Measurements from ENCODE around the gene NLRC5.

NLRC5 gene

DNA sequence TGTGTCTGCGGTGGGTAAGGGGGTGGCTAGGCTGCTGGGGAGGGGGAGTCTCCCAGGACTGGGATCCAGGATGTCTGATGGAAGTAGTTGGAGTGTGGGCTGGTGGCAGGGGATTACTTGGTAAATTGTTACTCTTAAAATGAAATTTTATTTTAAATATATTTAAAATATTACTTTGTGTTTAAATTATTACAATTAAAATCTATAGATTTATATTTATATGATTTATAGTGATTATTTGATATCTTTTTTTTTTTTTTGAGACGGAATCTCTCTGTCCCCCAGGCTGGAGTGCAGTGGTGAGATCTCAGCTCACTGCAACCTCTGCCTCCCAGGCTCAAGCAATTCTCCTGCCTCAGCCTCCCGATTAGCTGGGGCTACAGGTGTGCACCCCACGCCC is 121.6 kb downstream of the NLRC5 start:
- no peak overlapping the region for H3K27ac Mint-ChIP-seq
- H3K36me3 Mint-ChIP-seq (ENCODE audit: low read depth): no peaks in the 10 kb centered on the region
- no peaks in the 10 kb centered on the region for H3K9me3 Mint-ChIP-seq
- peaks cover 13% of the 10 kb centered on the region for H3K4me1 Mint-ChIP-seq
- H3K27me3 Mint-ChIP-seq (ENCODE audit: low read depth): peaks cover 8% of the 10 kb centered on the region
- TF ChIP-seq, protein P1, sequence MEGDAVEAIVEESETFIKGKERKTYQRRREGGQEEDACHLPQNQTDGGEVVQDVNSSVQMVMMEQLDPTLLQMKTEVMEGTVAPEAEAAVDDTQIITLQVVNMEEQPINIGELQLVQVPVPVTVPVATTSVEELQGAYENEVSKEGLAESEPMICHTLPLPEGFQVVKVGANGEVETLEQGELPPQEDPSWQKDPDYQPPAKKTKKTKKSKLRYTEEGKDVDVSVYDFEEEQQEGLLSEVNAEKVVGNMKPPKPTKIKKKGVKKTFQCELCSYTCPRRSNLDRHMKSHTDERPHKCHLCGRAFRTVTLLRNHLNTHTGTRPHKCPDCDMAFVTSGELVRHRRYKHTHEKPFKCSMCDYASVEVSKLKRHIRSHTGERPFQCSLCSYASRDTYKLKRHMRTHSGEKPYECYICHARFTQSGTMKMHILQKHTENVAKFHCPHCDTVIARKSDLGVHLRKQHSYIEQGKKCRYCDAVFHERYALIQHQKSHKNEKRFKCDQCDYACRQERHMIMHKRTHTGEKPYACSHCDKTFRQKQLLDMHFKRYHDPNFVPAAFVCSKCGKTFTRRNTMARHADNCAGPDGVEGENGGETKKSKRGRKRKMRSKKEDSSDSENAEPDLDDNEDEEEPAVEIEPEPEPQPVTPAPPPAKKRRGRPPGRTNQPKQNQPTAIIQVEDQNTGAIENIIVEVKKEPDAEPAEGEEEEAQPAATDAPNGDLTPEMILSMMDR (IDR thresholded peaks at IDR 0.05; ENCODE audit: unreplicated experiment in 3 of 3): no peak
- no peak overlapping the region for H3K4me3 Mint-ChIP-seq

DNA sequence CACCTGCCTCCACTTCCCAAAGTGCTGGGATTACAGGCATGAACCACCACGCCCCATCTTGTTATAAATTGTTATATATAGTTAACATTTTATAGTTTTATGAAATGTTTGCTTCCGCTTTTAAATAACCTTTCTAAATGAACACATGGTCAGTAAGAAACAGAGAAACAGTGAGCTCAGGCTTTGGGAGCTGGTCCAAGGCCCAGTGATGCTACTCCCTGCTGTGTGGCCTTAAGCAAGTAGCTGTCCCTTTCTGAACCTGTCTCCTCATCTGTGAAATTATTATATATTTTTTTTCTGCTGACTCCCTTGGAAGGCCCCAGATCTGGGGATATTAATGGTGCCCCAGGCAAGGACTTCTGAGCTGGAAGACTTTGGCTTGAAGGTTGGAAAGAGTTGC is 122.1 kb downstream of the NLRC5 start:
- H3K36me3 Mint-ChIP-seq (ENCODE audit: low read depth): no peaks in the 10 kb centered on the region
- peaks cover 12% of the 10 kb centered on the region for H3K27me3 Mint-ChIP-seq (ENCODE audit: low read depth)
- H3K4me1 Mint-ChIP-seq: peaks cover 17% of the 10 kb centered on the region
- H3K4me3 Mint-ChIP-seq: no peak overlapping the region
- TF ChIP-seq, protein P1 (IDR thresholded peaks at IDR 0.05; ENCODE audit: unreplicated experiment in 3 of 3): no peak
- no peak overlapping the region for H3K27ac Mint-ChIP-seq
- H3K9me3 Mint-ChIP-seq: no peaks in the 10 kb centered on the region

GRCh38 chr16:57112403-57113041 is 123.2 kb downstream of the NLRC5 start:
- Mint-ChIP-seq H3K27ac (peak overlapping the region in 2 of 3 experiments; percentile 39 to 58), H3K36me3 (ENCODE audit: low read depth) (no peaks in the 10 kb centered on the region), H3K4me3 (no peak overlapping the region), H3K9me3 (no peaks in the 10 kb centered on the region), H3K4me1 (peaks cover 15% of the 10 kb centered on the region), H3K27me3 (ENCODE audit: low read depth) (peaks cover 10% of the 10 kb centered on the region)
- TF ChIP-seq, protein P1 (IDR thresholded peaks at IDR 0.05; ENCODE audit: unreplicated experiment in 3 of 3): no peak

DNA sequence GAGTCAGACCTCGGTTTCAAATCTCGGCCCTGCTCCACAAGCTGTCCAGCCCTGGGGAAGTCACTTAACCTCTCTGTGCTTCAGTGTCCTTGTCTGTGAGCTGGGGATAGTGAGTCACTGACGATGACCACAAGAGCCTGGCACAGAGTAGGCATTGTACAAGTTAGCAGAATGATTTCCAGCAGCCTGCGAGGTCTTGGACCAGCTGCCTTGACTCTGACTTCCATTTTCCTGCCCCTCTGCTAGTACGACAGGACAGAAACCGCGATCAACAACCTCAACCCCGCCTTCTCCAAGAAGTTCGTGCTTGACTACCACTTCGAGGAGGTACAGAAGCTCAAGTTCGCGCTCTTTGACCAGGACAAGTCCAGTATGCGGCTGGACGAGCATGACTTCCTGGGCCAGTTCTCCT is 123.7 kb downstream of the NLRC5 start:
- peak overlapping the region in 2 of 3 experiments; percentile 39 to 58 for H3K27ac Mint-ChIP-seq
- no peak overlapping the region for H3K4me3 Mint-ChIP-seq
- H3K4me1 Mint-ChIP-seq: peaks cover 12% of the 10 kb centered on the region
- no peaks in the 10 kb centered on the region for H3K9me3 Mint-ChIP-seq
- peaks cover 12% of the 10 kb centered on the region for H3K27me3 Mint-ChIP-seq (ENCODE audit: low read depth)
- TF ChIP-seq, protein P1 (IDR thresholded peaks at IDR 0.05; ENCODE audit: unreplicated experiment in 3 of 3): no peak
- peaks cover 4% of the 10 kb centered on the region for H3K36me3 Mint-ChIP-seq (ENCODE audit: low read depth)

DNA sequence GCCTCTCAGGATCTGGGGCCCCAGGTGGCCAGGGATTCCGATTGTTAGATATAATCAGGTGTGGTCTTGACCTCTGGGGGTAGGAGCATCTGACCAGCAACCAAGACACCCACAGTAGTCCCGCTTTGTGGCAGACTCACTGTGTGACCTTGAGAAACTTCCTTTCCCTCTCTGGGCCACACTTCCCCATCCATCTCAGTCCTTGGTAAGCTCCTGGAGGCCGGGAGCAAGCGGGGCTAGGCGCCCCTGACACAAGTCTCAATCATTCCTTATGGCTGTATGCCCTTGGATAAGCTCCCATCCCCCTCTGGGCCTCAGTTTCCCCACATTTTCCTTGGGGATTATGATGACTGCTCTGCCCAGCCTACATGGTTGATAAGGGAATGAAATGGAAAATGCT is 124.3 kb downstream of the NLRC5 start:
- Mint-ChIP-seq H3K4me3 (no peak overlapping the region), H3K27ac (no peak overlapping the region), H3K27me3 (ENCODE audit: low read depth) (peaks cover 12% of the 10 kb centered on the region), H3K36me3 (ENCODE audit: low read depth) (peaks cover 4% of the 10 kb centered on the region), H3K4me1 (peaks cover 12% of the 10 kb centered on the region), H3K9me3 (no peaks in the 10 kb centered on the region)
- TF ChIP-seq, protein P1 (IDR thresholded peaks at IDR 0.05; ENCODE audit: unreplicated experiment in 3 of 3): no peak

DNA sequence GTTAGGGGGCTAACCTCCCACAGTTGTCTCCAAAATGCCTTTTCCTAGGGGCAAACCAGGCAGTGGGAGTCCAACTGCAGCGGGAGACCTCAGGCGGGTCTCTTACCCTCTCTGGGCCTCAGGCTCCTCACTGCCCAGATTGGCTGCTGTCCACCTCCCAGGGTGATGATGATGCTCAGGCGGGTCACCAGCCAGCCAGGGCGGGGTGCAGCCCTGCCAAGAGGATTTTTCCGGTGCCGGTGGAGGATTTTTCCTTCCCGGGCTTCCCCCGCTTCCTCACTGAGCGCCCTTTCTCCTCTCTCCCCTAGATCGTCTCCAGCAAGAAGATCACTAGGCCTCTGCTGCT is 125.8 kb downstream of the NLRC5 start:
- Mint-ChIP-seq H3K4me1 (peaks cover 12% of the 10 kb centered on the region), H3K27ac (peak overlapping the region; percentile 90 to 94 (median 90)), H3K36me3 (ENCODE audit: low read depth) (peaks cover 4% of the 10 kb centered on the region), H3K27me3 (ENCODE audit: low read depth) (peaks cover 12% of the 10 kb centered on the region), H3K9me3 (no peaks in the 10 kb centered on the region), H3K4me3 (peak overlapping the region in 1 of 3 experiments; percentile 16)
- TF ChIP-seq, protein P1 (IDR thresholded peaks at IDR 0.05; ENCODE audit: unreplicated experiment in 3 of 3): no peak
